Measurements from ENCODE around the gene IL37. TPM values are rescaled to one million over a fixed set of nuclear protein-coding genes. Genes with fewer than 3 reads are reported as not detected.

The IL37 gene
- total RNA-seq, 1 donor from 2014 or later: not detected

Other genes starting within 250 kb of the IL37 start
- not detected for gene NT5DC4, start 190.1 kb upstream of the IL37 start, total RNA-seq
- gene CKAP2L, start 146.6 kb upstream of the IL37 start, total RNA-seq: 3.2 TPM
- gene IL1A, start 126.7 kb upstream of the IL37 start, total RNA-seq: not detected
- 0.49 TPM for gene IL1B, start 74.4 kb upstream of the IL37 start, total RNA-seq
- gene IL36G, start 66.8 kb downstream of the IL37 start, total RNA-seq: not detected
- not detected for gene IL36A, start 94.3 kb downstream of the IL37 start, total RNA-seq
- not detected for gene IL36B, start 141.7 kb downstream of the IL37 start, total RNA-seq
- not detected for gene IL36RN, start 148.0 kb downstream of the IL37 start, total RNA-seq
- not detected for gene IL1F10, start 156.8 kb downstream of the IL37 start, total RNA-seq
- not detected for gene IL1RN, start 216.4 kb downstream of the IL37 start, total RNA-seq

Data from temporal lobe (tissue), 1 donor.